HPDE6-E6E7 (cell line): ENCODE data around the gene ACACB.

Source experiments
- DNase-seq: peaks from one replicate; pipeline ENCODE4 v3.0.0; 2011; ENCODE audit warnings: missing footprints; ENCODE audit errors: extremely low spot score

Gene ACACB

DNA sequence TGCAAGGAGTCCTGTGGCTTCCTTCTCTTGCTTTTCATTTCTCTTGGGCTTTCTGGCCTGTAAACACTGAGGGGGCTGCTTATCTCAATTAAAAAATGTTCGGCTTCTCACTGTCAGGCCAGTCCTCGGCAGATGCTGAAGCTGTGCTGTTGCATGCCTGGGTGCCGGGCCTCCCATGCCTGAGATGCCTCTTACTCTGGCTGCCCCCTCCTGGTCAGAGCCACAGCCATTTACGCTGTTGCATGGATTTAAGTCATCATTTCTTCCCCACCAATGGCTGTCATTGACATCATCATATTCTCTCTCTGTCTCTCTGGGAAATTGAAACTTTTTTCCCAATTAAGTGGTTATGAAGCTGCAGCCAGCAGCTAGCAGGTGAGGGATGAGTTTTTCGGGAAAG lies 139.0 kb downstream of the ACACB start:
- DNase-seq: no peak

GRCh38 chr12:109256011-109256410 lies 139.6 kb downstream of the ACACB start:
- DNase-seq: no peak

GRCh38 chr12:109258201-109258600 lies 141.8 kb downstream of the ACACB start:
- no peak for DNase-seq

- no peak for DNase-seq
Observed at GRCh38 chr12:109258607-109259544, 142.5 kb downstream of the ACACB start.

DNA sequence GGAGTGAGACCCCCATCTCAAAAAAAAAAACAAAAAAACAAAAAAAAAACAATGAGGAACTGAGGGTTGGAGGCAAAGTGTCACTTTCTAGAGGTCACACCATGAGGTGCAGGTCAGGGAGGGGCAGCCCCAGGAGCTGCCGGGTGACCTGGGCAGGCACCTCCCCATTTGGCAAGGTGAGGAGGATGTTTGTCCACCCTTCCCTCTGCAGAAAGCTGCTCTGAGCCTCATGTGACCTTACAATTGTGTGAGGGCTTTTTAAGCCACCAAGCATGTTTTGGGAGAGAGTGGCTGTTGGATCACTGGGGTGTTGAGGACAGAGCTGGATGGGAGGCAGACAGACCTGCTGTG lies 143.1 kb downstream of the ACACB start:
- DNase-seq: no peak

GRCh38 chr12:109261087-109261486 lies 144.7 kb downstream of the ACACB start:
- DNase-seq: no peak

DNA sequence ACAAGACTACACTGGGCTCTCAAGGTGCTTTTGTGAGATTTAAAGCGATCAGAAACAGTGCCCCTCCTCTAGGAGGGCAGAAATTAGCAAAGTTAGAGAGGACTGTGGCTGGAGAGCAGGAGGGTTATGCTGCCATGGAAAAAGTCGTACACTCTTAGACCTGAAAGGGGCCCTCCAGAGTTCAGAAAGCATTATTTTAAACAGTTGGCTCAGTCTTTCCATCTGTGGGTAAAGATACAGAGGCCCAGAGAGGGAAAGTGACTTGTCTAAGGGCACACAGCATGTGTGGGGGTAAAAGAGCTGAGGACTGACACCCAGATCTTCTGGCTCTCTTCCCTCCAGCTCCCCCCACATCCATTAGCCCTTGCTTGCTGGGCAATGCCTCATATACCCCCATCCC lies 145.6 kb downstream of the ACACB start:
- no peak for DNase-seq

GRCh38 chr12:109263439-109263838 lies 147.1 kb downstream of the ACACB start:
- DNase-seq: no peak

GRCh38 chr12:109264095-109264942 lies 147.9 kb downstream of the ACACB start:
- peak; percentile 70 for DNase-seq

- DNase-seq: no peak
Observed at GRCh38 chr12:109264943-109265650, 148.7 kb downstream of the ACACB start.

DNA sequence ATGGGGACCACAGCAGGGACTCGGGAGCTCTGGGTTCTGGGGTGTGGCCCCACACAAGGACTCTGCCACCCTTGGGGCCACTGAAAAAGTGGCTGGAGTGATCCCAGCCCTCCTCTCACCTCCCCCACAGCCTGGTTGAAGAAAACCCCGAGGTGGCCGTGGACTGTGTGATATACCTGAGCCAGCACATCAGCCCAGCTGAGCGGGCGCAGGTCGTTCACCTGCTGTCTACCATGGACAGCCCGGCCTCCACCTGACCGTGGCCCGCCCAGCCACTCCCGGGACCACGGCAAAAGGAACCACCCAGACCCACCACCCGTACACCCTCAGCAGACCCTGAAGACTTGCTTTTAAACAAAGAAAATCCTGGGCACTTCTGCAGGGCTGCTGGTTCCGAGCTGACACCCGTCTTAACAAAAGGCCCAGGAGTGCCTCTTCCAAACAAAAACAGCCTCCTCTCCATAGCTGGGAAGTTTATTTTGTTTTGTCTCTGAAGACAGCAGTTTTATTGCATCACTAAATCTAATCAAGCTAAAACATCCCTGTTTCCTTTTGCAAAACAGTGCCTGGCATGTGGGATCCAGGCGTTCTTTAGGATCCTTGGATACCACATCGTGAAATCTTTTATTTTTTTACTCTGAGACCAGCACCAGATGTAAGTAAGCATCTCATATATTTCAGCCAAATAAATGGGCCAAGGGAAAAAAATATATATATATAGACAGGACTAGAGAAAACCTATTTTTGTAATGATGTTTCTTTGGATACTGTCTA lies 149.9 kb downstream of the ACACB start:
- DNase-seq: no peak

DNA sequence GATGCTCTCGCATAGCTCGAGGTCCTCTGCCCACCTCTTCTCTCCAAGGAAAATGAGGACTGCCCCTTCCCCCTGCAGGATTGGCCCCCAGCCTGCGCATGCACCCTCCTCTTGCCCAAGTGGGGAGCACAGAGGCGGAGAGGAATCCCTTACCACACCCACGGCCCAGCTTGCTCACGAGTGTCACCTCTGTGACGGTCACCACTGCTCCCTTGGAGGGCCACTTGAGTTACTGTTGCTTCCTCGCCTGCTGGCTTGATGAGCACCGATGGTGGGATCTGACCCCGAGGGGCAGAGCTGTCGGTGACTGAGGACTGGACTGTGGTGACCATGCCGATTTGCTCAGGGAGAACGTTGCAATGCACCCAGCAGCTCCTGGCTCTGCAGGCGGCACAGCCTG lies 151.0 kb downstream of the ACACB start:
- DNase-seq: no peak

GRCh38 chr12:109268896-109269295 lies 152.5 kb downstream of the ACACB start:
- DNase-seq: no peak

DNA sequence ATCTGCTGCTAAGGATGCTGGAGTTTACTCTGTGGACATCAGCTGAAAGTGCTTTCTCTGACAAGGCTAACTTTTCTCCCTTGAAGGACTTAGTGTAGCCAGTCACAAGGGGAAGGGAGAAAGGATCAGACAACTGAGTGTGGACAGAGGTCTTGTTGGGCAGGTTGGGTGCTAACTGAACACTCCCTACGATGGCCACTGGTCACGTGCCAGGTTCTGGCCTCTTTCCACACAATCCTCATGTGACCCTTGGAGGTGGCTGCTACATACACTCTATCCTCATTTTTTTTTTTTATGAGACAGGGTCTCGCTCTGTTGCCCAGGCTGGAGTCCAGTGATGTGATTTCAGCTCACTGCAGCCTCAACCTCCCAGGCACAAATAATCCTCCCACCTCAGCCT lies 153.0 kb downstream of the ACACB start:
- DNase-seq: no peak

GRCh38 chr12:109270494-109270893 lies 154.1 kb downstream of the ACACB start:
- no peak for DNase-seq

DNA sequence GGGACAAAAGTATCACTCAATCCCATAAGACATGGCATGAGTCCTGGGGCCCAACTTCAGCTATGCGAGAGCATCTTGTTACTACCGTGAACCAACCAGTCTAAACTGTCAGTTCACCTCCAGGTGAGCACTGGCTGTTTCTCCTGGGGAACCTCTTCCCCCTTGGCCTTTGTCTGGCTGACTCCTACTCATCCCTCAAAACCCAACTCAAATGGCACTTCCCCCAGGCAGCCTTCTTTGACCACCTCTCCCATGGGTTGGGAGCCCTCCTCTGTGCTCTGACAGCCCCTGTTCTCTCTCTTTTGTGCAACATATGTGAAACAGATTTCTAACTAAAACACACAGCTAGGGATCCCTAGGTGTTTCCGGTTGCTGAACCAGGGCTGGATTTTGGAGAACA lies 155.0 kb downstream of the ACACB start:
- DNase-seq: no peak

GRCh38 chr12:109273354-109273753 lies 157.0 kb downstream of the ACACB start:
- no peak for DNase-seq

- no peak for DNase-seq
Observed at GRCh38 chr12:109274381-109274780, 158.0 kb downstream of the ACACB start.

DNA sequence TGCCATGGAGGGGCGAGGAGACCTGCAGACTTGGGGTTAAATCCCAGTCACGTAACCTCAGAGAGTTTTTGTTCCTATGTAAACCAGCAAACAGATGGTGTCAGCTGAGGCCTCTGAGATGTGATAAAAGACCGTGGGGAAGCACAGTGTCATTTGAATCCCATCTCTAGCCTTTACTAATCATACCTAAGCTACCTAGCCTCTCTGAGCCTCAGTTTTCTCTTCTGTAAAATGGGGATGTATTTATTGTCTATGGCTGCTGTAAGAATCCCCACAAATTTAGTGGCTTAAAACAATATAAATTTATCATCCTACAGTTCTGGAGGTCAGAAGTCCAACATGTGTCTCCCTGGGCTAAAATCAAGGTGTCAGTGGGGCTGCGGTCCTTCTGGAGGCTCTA lies 158.8 kb downstream of the ACACB start:
- no peak for DNase-seq

DNA sequence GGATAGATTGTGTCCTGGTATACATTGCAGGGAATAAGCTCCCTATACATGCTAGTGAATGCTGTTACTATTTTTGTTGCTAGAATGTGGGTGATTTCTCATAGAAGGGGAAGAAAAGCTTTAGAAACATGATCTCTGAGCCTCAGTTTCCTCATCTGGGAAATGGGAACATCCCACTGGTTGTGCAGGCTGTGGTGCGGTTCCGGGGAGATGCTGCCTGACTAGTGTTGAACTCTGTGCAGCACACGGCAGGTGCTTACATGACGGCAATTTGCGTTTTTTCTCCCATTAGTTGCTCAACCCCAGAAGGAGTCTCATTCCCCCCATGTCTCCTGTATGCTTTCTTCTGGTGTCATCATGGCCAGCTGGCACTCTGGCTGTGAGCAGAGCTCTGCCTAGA lies 159.8 kb downstream of the ACACB start:
- no peak for DNase-seq

DNA sequence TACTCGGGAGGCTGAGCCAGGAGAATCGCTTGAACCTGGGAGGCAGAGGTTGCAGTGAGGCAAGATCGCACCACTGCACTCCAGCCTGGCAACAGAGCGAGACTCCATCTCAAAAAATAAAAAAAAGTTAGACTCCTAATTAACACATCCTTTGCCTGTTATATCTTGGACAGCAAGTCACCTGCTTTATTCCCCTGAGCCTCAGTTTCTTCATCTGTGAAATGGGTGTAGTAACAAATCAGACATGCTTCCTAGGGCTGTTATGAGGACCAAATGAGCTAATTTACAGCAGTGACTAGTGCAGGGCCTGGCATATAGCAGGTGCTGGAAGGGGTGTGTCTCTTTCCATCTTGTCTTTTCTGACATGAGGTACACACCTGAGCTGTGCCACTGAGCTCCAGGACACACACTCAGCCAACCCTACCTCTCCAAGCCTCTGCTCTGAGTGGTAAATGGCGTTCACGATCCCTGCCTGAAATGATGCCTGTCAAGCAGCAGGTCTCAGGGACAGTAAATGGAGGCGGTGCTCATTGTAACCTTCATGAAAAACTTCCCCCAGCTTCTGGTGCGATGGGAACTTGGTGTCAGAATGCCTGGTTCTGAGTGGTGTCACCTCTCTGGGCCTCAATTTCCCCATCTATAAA lies 161.0 kb downstream of the ACACB start:
- no peak for DNase-seq
